MCF 10A (cell line): ENCODE results near the gene NBL1. TPM values are rescaled to one million over a fixed set of nuclear protein-coding genes. Genes with fewer than 3 reads are reported as not detected.

Experiments
- BruUV-seq: library from RNA; stranded (reverse); fragments of 400-500 nt; replicated peaks from 2 replicates; lab custom pipeline; 2021; lab: Mats Ljungman, UMichigan
- CTCF ChIA-PET: fragments of 300-600 bp; sonication (Branson Sonifier 250); formaldehyde crosslinking; extraction: SDS; loops from one replicate; lab custom pipeline; 2021; ENCODE audit warnings: antibody characterized with exemption, inconsistent platforms; lab: Yijun Ruan, JAX
- POLR2A ChIA-PET: fragments of 300-600, 350-650 bp; sonication (Branson Sonifier 250); formaldehyde crosslinking; extraction: SDS; loops from one replicate; lab custom pipeline; 2020; ENCODE audit warnings: antibody characterized with exemption, inconsistent platforms; lab: Yijun Ruan, JAX
- DNase-seq: peaks from one replicate; pipeline ENCODE4 v3.0.0-alpha.2; 2018; ENCODE audit not compliant: unreplicated experiment
- H3K27ac Mint-ChIP-seq: one replicate; pipeline ENCODE4 v1.8.0; 2022; ENCODE audit warnings: mild to moderate bottlenecking, low read depth, mixed read lengths; ENCODE audit not compliant: unreplicated experiment
- H3K27me3 Mint-ChIP-seq: one replicate; pipeline ENCODE4 v1.8.0; 2022; ENCODE audit warnings: mixed read lengths; ENCODE audit not compliant: insufficient read depth, unreplicated experiment
- H3K36me3 Mint-ChIP-seq: one replicate; pipeline ENCODE4 v1.8.0; 2022; ENCODE audit warnings: mild to moderate bottlenecking, moderate library complexity, mixed read lengths; ENCODE audit not compliant: insufficient read depth, unreplicated experiment
- H3K4me1 Mint-ChIP-seq: one replicate; pipeline ENCODE4 v1.8.0; 2022; ENCODE audit warnings: mixed read lengths; ENCODE audit not compliant: insufficient read depth, unreplicated experiment
- H3K4me3 Mint-ChIP-seq: one replicate; pipeline ENCODE4 v1.8.0; 2022; ENCODE audit warnings: mild to moderate bottlenecking, moderate library complexity, mixed read lengths; ENCODE audit not compliant: unreplicated experiment
- H3K9me3 Mint-ChIP-seq: one replicate; pipeline ENCODE4 v1.8.0; 2022; ENCODE audit warnings: mixed read lengths; ENCODE audit not compliant: unreplicated experiment
- intact Hi-C: fragments of 100-400 bp; cut with micrococcal nuclease; formaldehyde crosslinking; loops from 2 replicates; pipeline ENCODE4 v1.14.1; 2022
- total RNA-seq: library from RNA; stranded (reverse); gene quantifications from 2 replicates; pipeline ENCODE4 v1.2.3, GENCODE V29; 2022
- TF ChIP-seq, protein P1 (sequence below): fragments of 200-600 bp; IDR thresholded peaks from one replicate; pipeline ENCODE4 v1.8.0; 2022; ENCODE audit warnings: antibody characterized with exemption, mild to moderate bottlenecking; ENCODE audit not compliant: unreplicated experiment

Gene NBL1
- total RNA-seq, 1 experiment from 2014 or later: 70.4 TPM

DNA sequence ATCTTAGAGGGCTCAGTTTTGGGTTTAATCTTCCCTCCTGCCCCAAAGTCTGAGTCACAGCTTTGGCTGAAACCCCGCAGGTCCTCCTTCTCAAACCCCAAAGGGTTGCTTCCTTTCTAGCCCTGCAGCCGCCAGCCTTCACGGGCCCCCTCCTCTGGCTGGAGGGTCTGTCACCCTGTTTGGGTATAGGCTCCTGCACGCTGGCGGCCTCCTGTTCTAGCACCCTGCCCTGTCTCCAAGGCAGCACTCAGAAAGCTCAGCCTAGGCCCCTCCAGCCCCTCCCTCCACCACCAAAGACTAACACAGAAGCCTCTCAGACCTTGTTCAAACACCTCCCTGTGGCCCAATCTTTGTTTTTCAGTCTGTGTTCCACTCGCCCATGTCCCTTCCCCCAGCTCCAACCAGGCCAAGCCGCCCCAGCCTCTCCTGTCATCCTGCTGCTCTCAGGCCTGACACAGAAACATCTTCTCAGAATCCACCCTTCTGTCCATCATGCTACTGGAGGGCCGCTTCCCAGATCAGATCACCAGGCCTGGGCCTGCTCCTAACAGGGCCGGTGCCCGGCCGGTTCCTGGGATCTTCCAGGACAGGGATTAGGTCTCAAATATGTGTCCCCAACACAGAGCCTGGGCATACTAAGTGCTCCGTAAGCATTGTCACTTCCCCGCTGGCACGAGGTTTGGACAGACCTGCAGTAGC, 56.1 kb downstream of the NBL1 start:
- no TSS peak for BruUV-seq
- Mint-ChIP-seq H3K9me3 (no peaks in the 10 kb centered on the region), H3K4me3 (no peak overlapping the region), H3K27ac (no peak overlapping the region), H3K36me3 (peaks cover 16% of the 10 kb centered on the region), H3K4me1 (no peaks in the 10 kb centered on the region), H3K27me3 (no peaks in the 10 kb centered on the region)
- intact Hi-C loops: no loop called here
- DNase-seq: no peak
- ChIA-PET POLR2A (no interaction called here), CTCF (interaction anchor here (3.1 kb wide), 1 partner anchor 38 kb away, joined by 13 read pairs; no protein-coding TSS in a partner anchor)
- TF ChIP-seq, protein P1, sequence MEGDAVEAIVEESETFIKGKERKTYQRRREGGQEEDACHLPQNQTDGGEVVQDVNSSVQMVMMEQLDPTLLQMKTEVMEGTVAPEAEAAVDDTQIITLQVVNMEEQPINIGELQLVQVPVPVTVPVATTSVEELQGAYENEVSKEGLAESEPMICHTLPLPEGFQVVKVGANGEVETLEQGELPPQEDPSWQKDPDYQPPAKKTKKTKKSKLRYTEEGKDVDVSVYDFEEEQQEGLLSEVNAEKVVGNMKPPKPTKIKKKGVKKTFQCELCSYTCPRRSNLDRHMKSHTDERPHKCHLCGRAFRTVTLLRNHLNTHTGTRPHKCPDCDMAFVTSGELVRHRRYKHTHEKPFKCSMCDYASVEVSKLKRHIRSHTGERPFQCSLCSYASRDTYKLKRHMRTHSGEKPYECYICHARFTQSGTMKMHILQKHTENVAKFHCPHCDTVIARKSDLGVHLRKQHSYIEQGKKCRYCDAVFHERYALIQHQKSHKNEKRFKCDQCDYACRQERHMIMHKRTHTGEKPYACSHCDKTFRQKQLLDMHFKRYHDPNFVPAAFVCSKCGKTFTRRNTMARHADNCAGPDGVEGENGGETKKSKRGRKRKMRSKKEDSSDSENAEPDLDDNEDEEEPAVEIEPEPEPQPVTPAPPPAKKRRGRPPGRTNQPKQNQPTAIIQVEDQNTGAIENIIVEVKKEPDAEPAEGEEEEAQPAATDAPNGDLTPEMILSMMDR: no peak

DNA sequence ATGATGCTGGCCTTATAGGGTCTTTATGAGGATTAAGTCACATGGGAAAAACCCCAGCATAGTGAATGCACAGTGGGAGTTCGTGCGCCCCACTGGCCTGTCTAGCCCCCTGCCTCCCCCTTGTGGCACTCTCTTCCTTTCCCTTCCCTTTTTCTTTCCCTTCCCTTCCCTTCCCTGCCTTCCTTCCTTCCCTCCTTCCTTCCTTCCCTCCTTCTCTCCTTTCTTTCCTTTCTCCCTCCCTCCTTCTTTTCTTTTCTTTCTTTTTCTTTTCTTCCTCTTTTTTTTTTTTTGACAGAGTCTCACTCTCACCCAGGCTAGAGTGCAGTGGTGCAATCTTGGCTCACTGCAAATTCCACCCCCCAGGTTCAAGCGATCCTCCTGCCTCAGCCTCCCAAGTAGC, 59.2 kb downstream of the NBL1 start:
- Mint-ChIP-seq H3K4me1 (no peaks in the 10 kb centered on the region), H3K36me3 (peaks cover 6% of the 10 kb centered on the region), H3K27me3 (no peaks in the 10 kb centered on the region), H3K9me3 (no peaks in the 10 kb centered on the region), H3K27ac (no peak overlapping the region), H3K4me3 (no peak overlapping the region)
- TF ChIP-seq, protein P1: no peak
- intact Hi-C loops: no loop called here
- no peak for DNase-seq
- ChIA-PET CTCF (interaction anchor here (0.6 to 5.5 kb wide), 11 partner anchors 11 to 398 kb away, joined by 3 to 103 read pairs (median 8); no protein-coding TSS in a partner anchor), POLR2A (interaction anchor here (0.7 kb wide), 1 partner anchor 45 kb away, joined by 3 read pairs; no protein-coding TSS in a partner anchor)
- BruUV-seq: no TSS peak

DNA sequence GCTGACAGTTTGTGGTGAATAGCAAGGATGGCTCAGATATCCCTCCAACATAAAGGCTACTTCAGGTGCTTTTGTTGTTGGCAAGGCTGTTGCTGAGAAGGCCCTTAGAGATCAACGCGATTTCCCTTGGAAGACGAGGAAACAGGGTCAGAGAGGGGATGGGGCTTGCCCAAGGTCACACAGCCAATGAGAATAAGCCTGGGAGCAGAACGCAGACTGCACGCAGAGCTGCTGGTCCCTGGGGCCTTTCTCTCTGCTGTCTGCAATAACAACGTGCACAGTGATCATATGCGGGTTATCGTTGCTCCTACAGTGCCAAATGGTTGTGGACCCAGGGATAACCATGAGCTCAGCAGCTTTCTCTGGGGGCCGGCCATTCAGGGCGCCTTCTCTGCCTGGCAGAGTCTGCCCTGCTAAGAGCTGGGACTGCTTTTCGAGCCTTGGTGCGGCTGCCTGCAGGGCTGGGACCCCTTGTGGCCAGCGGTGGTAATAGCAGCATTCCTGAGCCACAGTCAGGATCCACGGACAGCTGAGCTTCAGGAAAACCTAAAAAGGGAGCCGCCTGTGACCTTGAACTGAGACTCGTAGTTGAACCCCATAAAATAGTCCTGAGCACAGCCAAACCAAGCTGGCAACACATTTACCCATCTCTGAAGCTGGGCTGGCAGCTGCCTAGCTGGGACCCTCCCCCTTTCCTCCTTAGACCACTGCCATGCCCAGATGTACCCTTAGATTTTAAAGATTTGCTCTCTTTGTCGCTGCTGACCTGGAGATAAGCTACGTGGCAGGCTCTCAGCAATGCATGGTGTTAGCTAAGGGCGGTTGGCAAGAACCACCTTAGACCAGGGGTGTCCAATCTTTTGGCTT, 60.4 kb downstream of the NBL1 start:
- no peak overlapping the region for H3K4me3 Mint-ChIP-seq
- intact Hi-C loops: loop anchor here (1.0 kb wide), 1 partner anchor 43 kb away; no protein-coding TSS in a partner anchor
- DNase-seq: peak; percentile 52
- no TSS peak for BruUV-seq
- H3K36me3 Mint-ChIP-seq: peaks cover 5% of the 10 kb centered on the region
- CTCF ChIA-PET: interaction anchor here (0.5 to 5.5 kb wide), 33 partner anchors 10 to 552 kb away, joined by 3 to 103 read pairs (median 4); no protein-coding TSS in a partner anchor
- no peaks in the 10 kb centered on the region for H3K4me1 Mint-ChIP-seq
- no peak overlapping the region for H3K27ac Mint-ChIP-seq
- H3K27me3 Mint-ChIP-seq: no peaks in the 10 kb centered on the region
- POLR2A ChIA-PET: interaction anchor here (0.5 to 3.2 kb wide), 5 partner anchors 27 to 394 kb away, joined by 3 to 17 read pairs (median 3); no protein-coding TSS in a partner anchor
- TF ChIP-seq, protein P1: peak; percentile 81
- no peaks in the 10 kb centered on the region for H3K9me3 Mint-ChIP-seq
